PC-9 (cell line): ENCODE data around the gene ATP5F1B.

ENCODE experiments used
- CTCF ChIP-seq: fragments of 200-600 bp; sonication (generic); conservative IDR thresholded peaks from 2 replicates; pipeline ENCODE4 v1.6.1; 2017; ENCODE audit warnings: mixed run types, antibody characterized with exemption, mild to moderate bottlenecking, moderate library complexity
- EZH2 ChIP-seq: fragments of 200-600 bp; sonication (generic); IDR thresholded peaks from 2 replicates; pipeline ENCODE4 v1.8.0; 2017; ENCODE audit warnings: antibody characterized with exemption, low read depth

GRCh38 chr12:56591126-56591525 is 54.7 kb downstream of the ATP5F1B start:
- no peak for TF ChIP-seq CTCF
- no peak for TF ChIP-seq EZH2
